Skeletal muscle satellite cell (primary cell): ENCODE results near the gene NODAL.

Source experiments
- H3K27me3 ChIP-seq: 2 replicates; pipeline ENCODE4 v1.7.0; 2013; ENCODE audit warnings: low read length; ENCODE audit not compliant: control insufficient read depth, insufficient read depth
- H3K36me3 ChIP-seq: 2 replicates; pipeline ENCODE4 v1.7.0; 2013; ENCODE audit warnings: mild to moderate bottlenecking, control low read depth, low read length; ENCODE audit not compliant: insufficient read depth
- H3K4me1 ChIP-seq: 2 replicates; pipeline ENCODE4 v1.7.0; 2013; ENCODE audit warnings: low read length; ENCODE audit not compliant: control insufficient read depth, insufficient read depth
- H3K4me2 ChIP-seq: 2 replicates; pipeline ENCODE4 v1.7.0; 2013; ENCODE audit warnings: mild to moderate bottlenecking, low read length
- H3K4me3 ChIP-seq: 2 replicates; pipeline ENCODE4 v1.7.0; 2013; ENCODE audit warnings: low read length
- H3K9ac ChIP-seq: 2 replicates; pipeline ENCODE4 v1.7.0; 2013; ENCODE audit warnings: mild to moderate bottlenecking, low read depth, low read length, moderate library complexity
- H3K9me3 ChIP-seq: replicated peaks from 2 replicates; pipeline ENCODE4 v1.7.0; 2013; ENCODE audit warnings: mild to moderate bottlenecking, control low read depth, low read length

Gene NODAL

GRCh38 chr10:70425096-70425495, 16.4 kb downstream of the NODAL start:
- Histone ChIP-seq H3K9ac (no peak overlapping the region), H3K4me2 (no peak overlapping the region), H3K36me3 (peaks cover 92% of the 10 kb centered on the region), H3K4me1 (peaks cover 1% of the 10 kb centered on the region), H3K4me3 (no peak overlapping the region), H3K27me3 (no peaks in the 10 kb centered on the region), H3K9me3 (no peaks in the 10 kb centered on the region)

DNA sequence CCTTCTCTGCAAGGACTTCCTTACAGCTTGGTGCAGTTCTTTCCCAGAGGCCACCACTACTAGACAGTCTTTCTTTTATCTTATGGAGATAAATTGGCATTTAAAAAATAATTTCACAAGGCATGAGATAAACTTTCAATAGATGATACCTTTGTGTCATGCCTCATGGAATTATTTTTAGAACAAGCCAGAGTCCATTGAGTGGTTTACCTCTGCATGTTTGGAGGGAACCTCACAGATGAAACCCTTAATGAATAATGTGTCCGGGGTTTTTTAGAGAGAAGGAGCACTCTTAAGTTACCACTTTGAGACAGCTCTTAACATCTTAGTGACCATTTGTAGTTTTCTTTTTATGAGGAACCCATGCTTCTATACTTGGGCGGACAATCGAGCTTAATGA, 17.2 kb downstream of the NODAL start:
- no peak overlapping the region for H3K9ac ChIP-seq
- no peaks in the 10 kb centered on the region for H3K4me1 ChIP-seq
- H3K9me3 ChIP-seq: no peaks in the 10 kb centered on the region
- no peak overlapping the region for H3K4me3 ChIP-seq
- no peak overlapping the region for H3K4me2 ChIP-seq
- no peaks in the 10 kb centered on the region for H3K27me3 ChIP-seq
- peaks cover 92% of the 10 kb centered on the region for H3K36me3 ChIP-seq

DNA sequence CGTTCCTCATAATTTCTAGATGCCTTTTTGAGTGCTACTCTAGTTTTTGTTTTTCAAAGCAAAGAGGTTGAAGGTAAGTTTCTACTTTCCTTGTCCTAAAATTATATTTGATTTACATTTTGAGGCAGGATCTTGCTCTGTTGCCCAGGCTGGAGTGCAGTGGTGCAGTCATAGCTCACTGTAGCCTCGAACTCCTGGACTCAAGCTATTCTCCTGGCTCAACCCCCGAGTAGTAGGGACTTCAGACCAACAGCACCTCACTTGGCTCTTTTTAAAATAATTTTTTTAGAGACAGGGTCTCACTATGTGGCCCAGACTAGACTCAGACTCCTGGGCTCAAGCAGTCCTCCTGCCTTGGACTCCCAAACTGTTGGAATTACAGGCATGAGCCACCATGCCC, 22.8 kb downstream of the NODAL start:
- peaks cover 23% of the 10 kb centered on the region for H3K4me1 ChIP-seq
- no peaks in the 10 kb centered on the region for H3K9me3 ChIP-seq
- H3K4me3 ChIP-seq: no peak overlapping the region
- no peaks in the 10 kb centered on the region for H3K27me3 ChIP-seq
- peak overlapping the region; percentile 23 for H3K4me2 ChIP-seq
- no peak overlapping the region for H3K9ac ChIP-seq
- H3K36me3 ChIP-seq: peaks cover 46% of the 10 kb centered on the region

DNA sequence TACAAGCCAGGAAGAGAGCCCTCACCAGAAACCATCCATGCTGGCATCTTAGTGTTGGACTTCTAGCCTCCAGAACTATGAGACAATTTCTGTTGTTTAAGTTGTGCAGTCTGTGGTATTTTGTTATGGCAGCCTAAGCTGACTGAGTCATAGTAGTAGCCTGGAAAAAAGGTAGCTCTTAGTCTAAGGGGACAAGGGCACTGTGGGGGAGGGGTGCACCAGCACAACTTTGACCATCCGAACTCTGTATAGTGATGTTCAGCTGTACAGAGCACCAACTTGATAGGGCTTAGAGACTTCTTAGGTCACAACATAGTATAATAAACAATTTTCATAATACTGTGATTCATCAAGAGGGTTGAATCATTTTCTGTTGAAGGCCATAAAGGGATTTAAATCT, 23.3 kb downstream of the NODAL start:
- Histone ChIP-seq H3K9ac (no peak overlapping the region), H3K4me1 (peaks cover 23% of the 10 kb centered on the region), H3K4me2 (peak overlapping the region; percentile 74), H3K27me3 (no peaks in the 10 kb centered on the region), H3K4me3 (peak overlapping the region; percentile 36), H3K36me3 (peaks cover 41% of the 10 kb centered on the region), H3K9me3 (no peaks in the 10 kb centered on the region)

GRCh38 chr10:70417568-70417967, 23.9 kb downstream of the NODAL start:
- H3K4me3 ChIP-seq: peak overlapping the region; percentile 36

GRCh38 chr10:70412356-70412755, 29.1 kb downstream of the NODAL start:
- Histone ChIP-seq H3K9ac (no peak overlapping the region), H3K27me3 (no peaks in the 10 kb centered on the region), H3K4me1 (peaks cover 12% of the 10 kb centered on the region), H3K4me2 (no peak overlapping the region), H3K4me3 (no peak overlapping the region), H3K9me3 (no peaks in the 10 kb centered on the region), H3K36me3 (peaks cover 6% of the 10 kb centered on the region)

More at GRCh38 chr10:70417568-70417967, 23.9 kb downstream of the NODAL start:
- Histone ChIP-seq H3K9me3 (no peaks in the 10 kb centered on the region), H3K27me3 (no peaks in the 10 kb centered on the region), H3K4me2 (peak overlapping the region; percentile 74), H3K4me1 (peaks cover 23% of the 10 kb centered on the region), H3K9ac (no peak overlapping the region), H3K36me3 (peaks cover 35% of the 10 kb centered on the region)

GRCh38 chr10:70410608-70411007, 30.9 kb downstream of the NODAL start:
- Histone ChIP-seq H3K36me3 (peaks cover 6% of the 10 kb centered on the region), H3K9ac (no peak overlapping the region), H3K27me3 (no peaks in the 10 kb centered on the region), H3K9me3 (no peaks in the 10 kb centered on the region), H3K4me1 (peaks cover 18% of the 10 kb centered on the region), H3K4me2 (no peak overlapping the region), H3K4me3 (no peak overlapping the region)

DNA sequence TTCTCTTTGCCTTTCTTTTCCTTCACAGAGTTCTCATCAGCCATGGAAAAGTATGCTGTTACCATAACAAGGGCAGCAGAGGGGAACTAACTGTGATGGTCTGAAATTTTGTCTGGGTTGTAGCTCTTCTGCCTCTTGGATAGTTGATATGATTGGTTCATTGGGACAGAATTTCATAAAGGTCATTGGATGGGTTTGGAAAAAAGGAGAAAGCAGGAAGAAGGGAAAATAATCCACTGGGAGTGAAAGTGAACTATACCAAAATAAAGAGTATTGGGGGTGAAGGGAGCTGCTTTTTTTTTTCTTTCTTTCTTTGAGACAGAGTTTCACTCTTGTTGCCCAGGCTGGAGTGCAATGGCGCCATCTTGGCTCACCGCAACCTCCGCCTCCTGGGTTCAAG, 31.7 kb downstream of the NODAL start:
- no peak overlapping the region for H3K4me3 ChIP-seq
- no peak overlapping the region for H3K9ac ChIP-seq
- peaks cover 6% of the 10 kb centered on the region for H3K36me3 ChIP-seq
- peaks cover 18% of the 10 kb centered on the region for H3K4me1 ChIP-seq
- no peaks in the 10 kb centered on the region for H3K9me3 ChIP-seq
- no peaks in the 10 kb centered on the region for H3K27me3 ChIP-seq
- H3K4me2 ChIP-seq: no peak overlapping the region

DNA sequence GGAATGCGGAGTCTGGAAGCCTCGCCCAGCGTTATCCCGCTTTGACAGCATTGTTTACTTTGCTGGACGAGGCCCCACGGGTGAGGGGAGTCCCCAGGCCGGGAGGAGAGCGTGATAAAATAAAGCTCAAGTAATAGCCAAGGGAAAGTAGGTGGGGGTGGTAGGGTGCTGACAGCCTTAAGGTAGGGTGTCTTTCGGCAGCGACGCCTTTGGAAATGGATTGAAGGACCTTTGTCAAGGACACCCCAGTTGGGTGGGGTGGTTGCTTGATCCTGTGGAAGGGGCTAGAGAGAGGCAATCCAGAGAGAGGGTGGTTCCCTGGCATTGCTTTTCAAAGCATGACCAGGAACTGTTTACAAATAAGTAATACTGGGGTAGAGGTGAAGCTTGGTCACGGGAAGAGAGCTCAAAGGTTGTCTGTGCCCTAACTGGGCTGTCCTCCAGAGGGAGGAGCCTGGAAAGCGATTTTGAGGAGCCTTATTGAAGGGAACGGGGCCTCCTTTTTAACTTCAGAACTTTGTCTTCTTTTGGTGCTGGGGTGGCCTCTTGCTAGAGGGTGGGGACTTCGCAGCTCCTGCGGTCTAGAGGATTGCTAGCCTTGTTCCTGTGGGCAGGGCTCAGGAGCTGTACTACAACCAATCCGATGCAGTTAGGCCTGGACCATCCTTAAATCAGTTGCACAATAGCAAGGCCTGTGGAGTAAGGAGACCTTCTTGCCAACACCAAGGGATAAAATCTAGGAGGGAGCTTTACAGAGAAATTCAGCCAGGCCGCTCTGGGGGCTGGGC, 36.2 kb downstream of the NODAL start:
- H3K4me1 ChIP-seq: peaks cover 24% of the 10 kb centered on the region
- peak overlapping the region; percentile 83 for H3K4me3 ChIP-seq
- peak overlapping the region; percentile 93 for H3K9ac ChIP-seq
- H3K4me2 ChIP-seq: peak overlapping the region; percentile 85
- no peaks in the 10 kb centered on the region for H3K27me3 ChIP-seq
- H3K36me3 ChIP-seq: no peaks in the 10 kb centered on the region
- H3K9me3 ChIP-seq: no peaks in the 10 kb centered on the region

DNA sequence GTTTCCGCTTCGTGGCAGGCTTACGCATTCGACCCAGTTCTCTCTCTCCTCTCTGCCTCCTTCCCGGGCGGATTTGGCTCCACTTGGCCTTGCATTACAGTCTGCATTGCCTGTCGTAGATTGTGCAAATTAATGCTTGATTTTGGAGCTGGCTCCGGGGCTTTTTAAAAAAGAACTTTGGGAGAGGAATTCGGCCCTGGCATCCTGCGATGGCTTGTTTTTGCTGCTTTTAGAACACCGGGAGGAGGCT, 36.8 kb downstream of the NODAL start:
- peak overlapping the region; percentile 93 for H3K9ac ChIP-seq
- H3K4me2 ChIP-seq: peak overlapping the region; percentile 85
- H3K4me3 ChIP-seq: peak overlapping the region; percentile 83
- no peaks in the 10 kb centered on the region for H3K36me3 ChIP-seq
- no peaks in the 10 kb centered on the region for H3K9me3 ChIP-seq
- peaks cover 24% of the 10 kb centered on the region for H3K4me1 ChIP-seq
- no peaks in the 10 kb centered on the region for H3K27me3 ChIP-seq

- Histone ChIP-seq H3K4me2 (peak within 1 kb of the TSS; percentile 93), H3K4me1 (peaks cover 24% of the 10 kb centered on the region), H3K36me3 (no peaks in the 10 kb centered on the region), H3K9me3 (no peaks in the 10 kb centered on the region), H3K27me3 (no peaks in the 10 kb centered on the region), H3K4me3 (peak within 1 kb of the TSS; percentile 83), H3K9ac (peak within 1 kb of the TSS; percentile 93)
Measured at GRCh38 chr10:70404036-70404786, 37.3 kb downstream of the NODAL start, which contains the start of gene EIF4EBP2. Gene EIF4EBP2 (plus strand): TSS chr10:70404145. CDS start chr10:70404402, 257 bp downstream.
